ENCODE results near the gene TPM1. TPM values are rescaled to one million over a fixed set of nuclear protein-coding genes. Genes with fewer than 3 reads are reported as not detected.

Gene TPM1
- total and polyA plus RNA-seq, 7 donors = 1,097 to 5,131 (median 2,822) TPM

GRCh38 chr15:63013052-63013808 lies 29.3 kb upstream of the TPM1 start:
- Histone ChIP-seq H3K9me3 (no peaks in the 10 kb centered on the region), H3K4me3 (no peak overlapping the region), H3K27ac (no peak overlapping the region), H3K4me1 (peaks cover 12% of the 10 kb centered on the region), H3K27me3 (ENCODE audit: insufficient read depth in 3 of 3, low read length in 2 of 3) (no peaks in the 10 kb centered on the region), H3K36me3 (ENCODE audit: insufficient read depth in 1 of 2, low read depth in 1 of 2) (no peaks in the 10 kb centered on the region)
- intact Hi-C loops (cut with DNase I) = no loop called here
- ATAC-seq (no peak), DNase-seq (peak in 1 of 2 donors; percentile 29)
- WGBS, 3 donors = 52 to 56% (median 52%) methylated on average over 11 of the region's 11 CpGs
- TF ChIP-seq CTCF (IDR thresholded peaks at IDR 0.05) = no peak

GRCh38 chr15:63014578-63014977 lies 28.0 kb upstream of the TPM1 start:
- ATAC-seq (no peak), DNase-seq (no peak)
- Histone ChIP-seq H3K4me1 (peaks cover 18% of the 10 kb centered on the region), H3K4me3 (no peak overlapping the region), H3K36me3 (ENCODE audit: insufficient read depth in 1 of 2, low read depth in 1 of 2) (no peaks in the 10 kb centered on the region), H3K27ac (no peak overlapping the region), H3K9me3 (no peaks in the 10 kb centered on the region), H3K27me3 (ENCODE audit: insufficient read depth in 3 of 3, low read length in 2 of 3) (no peaks in the 10 kb centered on the region)
- intact Hi-C loops (cut with DNase I) = no loop called here
- 88 to 95% (median 89%) methylated on average over 4 of the region's 4 CpGs for WGBS, 3 donors
- no peak for TF ChIP-seq CTCF (IDR thresholded peaks at IDR 0.05)

GRCh38 chr15:63015618-63016017 lies 26.9 kb upstream of the TPM1 start:
- peak; percentile 36 to 52 (median 40) for ATAC-seq
- peak; percentile 43 to 63 for DNase-seq
- Histone ChIP-seq H3K9me3 (no peaks in the 10 kb centered on the region), H3K4me1 (peaks cover 28% of the 10 kb centered on the region), H3K36me3 (ENCODE audit: insufficient read depth in 1 of 2, low read depth in 1 of 2) (no peaks in the 10 kb centered on the region), H3K27me3 (ENCODE audit: insufficient read depth in 3 of 3, low read length in 2 of 3) (no peaks in the 10 kb centered on the region), H3K27ac (peak overlapping the region; percentile 66), H3K4me3 (no peak overlapping the region)
- intact Hi-C loops (cut with DNase I) = no loop called here
- no peak for TF ChIP-seq CTCF (IDR thresholded peaks at IDR 0.05)
- WGBS, 3 donors = 26 to 58% (median 43%) methylated on average over 1 of the region's 1 CpG

- intact Hi-C loops (cut with DNase I) = no loop called here
- 90 to 98% (median 94%) methylated on average over 2 of the region's 2 CpGs for WGBS, 3 donors
- Histone ChIP-seq H3K27me3 (ENCODE audit: insufficient read depth in 3 of 3, low read length in 2 of 3) (no peaks in the 10 kb centered on the region), H3K4me3 (no peak overlapping the region), H3K27ac (peak overlapping the region; percentile 66), H3K4me1 (peaks cover 32% of the 10 kb centered on the region), H3K36me3 (ENCODE audit: insufficient read depth in 1 of 2, low read depth in 1 of 2) (no peaks in the 10 kb centered on the region), H3K9me3 (no peaks in the 10 kb centered on the region)
- DNase-seq (no peak), ATAC-seq (no peak)
- no peak for TF ChIP-seq CTCF (IDR thresholded peaks at IDR 0.05)
Measured at GRCh38 chr15:63016234-63016633, 26.3 kb upstream of the TPM1 start.

- no peak for ATAC-seq
- no peak overlapping the region for H3K4me3 ChIP-seq
- no peaks in the 10 kb centered on the region for H3K36me3 ChIP-seq (ENCODE audit: insufficient read depth in 1 of 2, low read depth in 1 of 2)
- no peak for TF ChIP-seq CTCF (IDR thresholded peaks at IDR 0.05)
- H3K9me3 ChIP-seq = no peaks in the 10 kb centered on the region
- intact Hi-C loops (cut with DNase I) = no loop called here
- peak overlapping the region; percentile 82 for H3K27ac ChIP-seq
- WGBS, 3 donors = 95 to 100% (median 96%) methylated on average over 1 of the region's 1 CpG
- DNase-seq = no peak
- H3K4me1 ChIP-seq = peaks cover 33% of the 10 kb centered on the region
- H3K27me3 ChIP-seq (ENCODE audit: insufficient read depth in 3 of 3, low read length in 2 of 3) = no peaks in the 10 kb centered on the region
Measured at GRCh38 chr15:63018639-63019038, 23.9 kb upstream of the TPM1 start.
